ENCODE data around the gene TGIF2. TPM values are rescaled to one million over a fixed set of nuclear protein-coding genes. Genes with fewer than 3 reads are reported as not detected.

TGIF2 gene
- total and polyA plus RNA-seq, 2 of the 13 experiments (the other 11 are each of a cell fraction or from before 2014, with no cell fraction given) = 41.3 to 53.9 TPM

GRCh38 chr20:36574366-36575135 lies 1.2 kb downstream of the TGIF2 start (continued):
- TF ChIP-seq ZNF281 (CRISPR knock-in tag; IDR thresholded peaks at IDR 0.05; ENCODE audit: borderline replicate concordance) (peak; percentile 71), ARNT2 (CRISPR knock-in tag; IDR thresholded peaks at IDR 0.05; ENCODE audit: low read depth) (peak; percentile 81), ZBTB20 (CRISPR knock-in tag; IDR thresholded peaks at IDR 0.05; ENCODE audit: borderline replicate concordance, low read depth) (peak; percentile 4; the same call in 1 of the 2 replicates), ZNF562 (CRISPR knock-in tag; IDR thresholded peaks at IDR 0.05; ENCODE audit: borderline replicate concordance) (no peak), FOXA3 (CRISPR knock-in tag; IDR thresholded peaks at IDR 0.05) (peak; percentile 41; the same call in 1 of the 2 replicates), ZNF33B (CRISPR knock-in tag; IDR thresholded peaks at IDR 0.05) (peak; percentile 92), ZSCAN20 (CRISPR knock-in tag; IDR thresholded peaks at IDR 0.05; ENCODE audit: borderline replicate concordance) (peak; percentile 51; the same call in 1 of the 2 replicates), EEA1 (CRISPR knock-in tag; IDR thresholded peaks at IDR 0.05; ENCODE audit: borderline replicate concordance) (peak; percentile 90; the same call in 1 of the 2 replicates), ZNF224 (CRISPR knock-in tag; IDR thresholded peaks at IDR 0.05) (peak; percentile 78; the same call in 1 of the 2 replicates), ISL2 (CRISPR knock-in tag; IDR thresholded peaks at IDR 0.05) (no peak; the same call in 1 of the 2 replicates), ZNF839 (CRISPR knock-in tag; IDR thresholded peaks at IDR 0.05; ENCODE audit: borderline replicate concordance) (peak; percentile 86; the same call in 1 of the 2 replicates), ZNF577 (CRISPR knock-in tag; IDR thresholded peaks at IDR 0.05; ENCODE audit: borderline replicate concordance, low read depth) (peak; percentile 69; the same call in 1 of the 2 replicates), JUNB (CRISPR knock-in tag; IDR thresholded peaks at IDR 0.05; ENCODE audit: borderline replicate concordance) (peak; percentile 89), ZNF605 (CRISPR knock-in tag; IDR thresholded peaks at IDR 0.05) (peak; percentile 93), SMAD9 (CRISPR knock-in tag; IDR thresholded peaks at IDR 0.05) (0 out of 2 replicates have a peak, but pooled peaks have one; percentile 80), SP2 (CRISPR knock-in tag; IDR thresholded peaks at IDR 0.05) (peak; percentile 61), SNAPC5 (CRISPR knock-in tag; IDR thresholded peaks at IDR 0.05; ENCODE audit: borderline replicate concordance) (no peak), DR1 (CRISPR knock-in tag; IDR thresholded peaks at IDR 0.05) (peak; percentile 74), GMEB1 (CRISPR knock-in tag; IDR thresholded peaks at IDR 0.05; ENCODE audit: borderline replicate concordance) (peak; percentile 45), E2F1 (CRISPR knock-in tag; IDR thresholded peaks at IDR 0.05) (no peak; the same call in 1 of the 2 replicates), DMAP1 (CRISPR knock-in tag; IDR thresholded peaks at IDR 0.05) (peak; percentile 97), HOXA3 (CRISPR knock-in tag; IDR thresholded peaks at IDR 0.05) (peak; percentile 50; the same call in 1 of the 2 replicates), KLF6 (CRISPR knock-in tag; IDR thresholded peaks at IDR 0.05) (peak; percentile 82), EZH2 (conservative IDR thresholded peaks at IDR 0.05; ENCODE audit: low read depth, low read length) (no peak), ZFP1 (CRISPR knock-in tag; IDR thresholded peaks at IDR 0.05) (0 out of 2 replicates have a peak, but pooled peaks have one; percentile 16)
